GM19025 (cell line): Measurements from ENCODE around the gene ITPRIP.

ENCODE experiments used
- ATAC-seq: cut with Tn5 transposase; IDR thresholded peaks from one replicate; pipeline ENCODE4 v1.9.1; 2021; ENCODE audit warnings: mild to moderate bottlenecking, low read depth, moderate library complexity; ENCODE audit not compliant: unreplicated experiment

ITPRIP gene

DNA sequence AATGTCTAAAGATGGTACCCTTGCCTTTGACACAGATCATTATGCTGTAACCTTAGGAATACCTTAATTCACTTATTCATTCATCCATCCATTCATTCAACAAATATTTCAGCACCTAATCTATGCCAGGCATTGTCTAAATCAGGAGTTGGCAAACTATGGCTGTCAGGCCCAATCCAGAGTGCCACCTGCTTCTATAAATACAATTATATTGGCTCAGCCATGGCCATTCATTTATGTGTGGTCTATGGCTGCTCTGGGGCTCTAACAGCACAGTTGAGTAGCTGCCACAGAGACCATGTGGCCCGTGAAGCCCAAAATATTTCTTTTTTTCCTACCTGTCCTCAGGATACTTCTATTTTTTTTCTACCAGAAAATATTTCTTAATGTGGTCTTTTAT, 6.0 kb upstream of the ITPRIP start:
- no peak for ATAC-seq

DNA sequence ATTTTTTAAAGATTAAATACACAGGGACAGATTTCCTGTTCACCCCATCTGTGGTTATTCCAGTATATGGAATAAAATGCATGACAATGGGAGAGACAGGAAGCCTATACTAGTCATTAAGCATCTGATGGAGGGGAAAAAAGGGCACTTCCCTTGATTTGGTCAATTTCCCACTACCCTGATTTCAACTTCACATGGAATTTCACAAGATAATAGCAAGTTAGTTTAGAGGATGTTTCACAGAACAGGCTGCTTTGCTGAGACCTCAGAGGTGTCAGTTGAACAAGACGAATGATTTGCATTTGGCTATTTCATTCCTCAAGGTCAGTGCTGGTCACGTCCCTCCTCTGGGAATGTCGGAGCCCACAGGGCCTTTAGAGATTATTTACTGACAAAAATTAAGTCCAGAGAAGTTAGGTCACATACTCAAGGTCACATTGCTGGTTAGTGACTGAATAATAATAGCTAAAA, 4.7 kb upstream of the ITPRIP start:
- ATAC-seq, result no peak

DNA sequence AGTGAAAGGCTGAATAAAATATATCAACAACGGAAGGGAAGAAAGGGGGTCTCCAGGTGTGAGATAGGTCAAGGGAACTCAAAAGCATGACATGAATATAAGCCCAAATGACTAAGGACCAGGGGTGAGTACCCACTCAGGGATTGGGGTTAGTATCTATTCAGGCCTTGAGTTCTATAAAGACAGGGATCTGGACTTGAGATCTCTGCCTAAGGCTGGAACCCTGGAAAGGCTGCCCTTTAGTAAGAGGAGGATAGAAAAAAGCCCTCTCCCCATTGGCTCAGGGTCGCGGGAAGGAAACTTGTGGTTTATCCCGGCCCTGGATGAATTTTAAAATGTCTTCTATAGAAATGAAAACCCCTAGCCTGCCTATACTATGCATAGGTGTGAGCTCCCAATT, 2.4 kb upstream of the ITPRIP start:
- no peak for ATAC-seq

DNA sequence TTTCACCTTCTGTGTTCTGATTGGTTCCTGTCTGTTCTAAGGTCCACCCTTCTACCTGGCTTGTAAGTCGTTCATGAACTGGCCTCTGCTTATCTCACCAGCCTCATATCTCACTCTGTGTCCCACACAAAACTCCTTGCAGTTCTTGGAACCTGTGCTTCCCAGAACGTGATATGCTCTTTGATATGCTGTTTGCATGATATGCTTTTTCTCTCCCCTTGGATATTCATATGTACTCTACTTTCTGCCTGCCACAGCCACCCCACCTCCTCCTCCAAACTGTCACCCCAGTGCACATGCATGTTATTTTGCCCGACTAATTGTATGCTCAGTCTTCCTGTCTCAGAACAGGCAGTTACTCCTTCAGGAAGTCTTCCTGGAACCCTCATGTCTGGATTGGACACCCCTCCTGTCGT, 1.9 kb upstream of the ITPRIP start:
- ATAC-seq, result no peak

DNA sequence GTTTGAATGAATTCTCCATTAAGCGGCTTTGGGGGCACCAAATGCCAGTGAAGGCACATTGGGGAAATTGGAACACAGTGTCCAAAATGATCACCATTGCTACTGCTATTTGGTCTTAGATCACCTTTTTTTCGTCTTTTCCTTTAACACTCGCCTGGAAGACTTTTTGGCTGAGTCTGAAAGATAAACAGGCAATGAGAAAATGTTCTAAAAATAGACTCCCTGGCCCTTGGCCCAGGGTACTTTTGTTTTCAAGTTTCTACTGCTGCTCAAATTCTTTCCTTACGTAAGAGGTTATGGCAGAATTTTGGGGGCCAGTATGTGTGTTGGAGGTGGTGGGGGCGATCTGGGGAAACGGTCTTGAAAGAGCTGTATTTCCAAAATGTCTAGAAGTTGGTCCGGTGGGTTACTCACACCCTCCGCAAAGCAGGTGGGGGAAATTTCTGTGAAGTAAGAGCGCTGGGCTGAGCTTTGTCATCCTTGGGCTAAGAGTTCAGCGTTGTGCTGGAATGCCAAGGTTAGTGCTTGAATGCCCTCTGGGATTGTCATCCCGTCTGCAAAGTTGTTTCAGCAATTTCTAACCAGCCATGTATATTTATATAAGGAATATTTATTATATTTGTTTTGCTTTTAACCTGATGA, 1.3 kb upstream of the ITPRIP start:
- no peak for ATAC-seq

DNA sequence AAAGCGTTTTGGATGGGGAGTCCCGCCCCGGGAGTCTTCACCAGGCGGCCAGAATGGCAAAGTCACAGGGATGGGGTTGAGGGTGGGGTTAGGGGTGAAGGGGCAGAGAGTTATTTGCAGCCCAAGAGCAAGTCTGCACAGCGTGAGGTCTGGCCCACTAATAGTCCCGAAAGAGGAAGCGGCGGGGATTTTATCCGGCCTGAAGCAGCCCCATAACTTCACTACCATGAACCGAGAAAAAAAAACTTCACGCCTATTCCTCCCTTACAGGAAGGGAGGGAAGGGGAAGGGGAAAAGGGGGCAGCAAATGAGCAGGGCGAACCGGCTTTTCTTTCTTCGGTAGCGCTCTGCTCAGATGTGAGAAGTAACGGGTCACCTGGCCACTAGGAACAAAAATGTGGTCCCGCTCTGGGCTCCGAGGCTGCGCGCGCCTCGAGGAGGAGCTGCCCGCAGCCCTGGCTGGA, 712 bp downstream of the ITPRIP start:
- ATAC-seq, result peak; percentile 41

DNA sequence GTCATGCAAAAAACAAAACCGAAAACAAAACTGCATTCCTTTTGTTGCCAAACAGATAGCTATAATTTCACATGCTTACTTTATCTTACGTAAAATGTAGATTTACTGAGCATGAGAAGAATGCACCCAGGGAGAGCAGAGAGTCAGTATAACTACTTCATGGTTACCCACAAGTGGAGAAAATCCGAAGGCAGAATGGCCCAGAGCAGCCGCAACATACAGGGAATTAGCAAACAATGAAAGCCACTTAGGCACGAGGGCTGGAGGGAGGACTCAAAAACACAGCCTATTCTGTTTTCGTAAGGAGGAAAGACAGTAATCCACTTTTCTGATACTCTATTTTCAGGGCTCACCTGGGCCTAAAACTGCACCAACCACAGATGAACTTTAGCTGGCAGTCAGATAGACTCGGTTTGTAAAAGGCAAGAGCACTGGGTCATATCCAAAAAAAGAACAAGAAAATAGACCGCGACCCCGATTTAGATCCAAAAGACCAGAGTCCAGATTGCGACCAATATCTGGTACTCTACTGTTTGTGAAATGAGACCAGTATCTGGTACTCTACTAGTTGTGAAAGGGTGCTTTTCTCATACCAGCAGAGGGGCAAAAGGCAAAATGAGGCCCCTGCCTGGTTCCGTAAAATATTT, 1.3 kb downstream of the ITPRIP start:
- ATAC-seq, result peak; percentile 12

DNA sequence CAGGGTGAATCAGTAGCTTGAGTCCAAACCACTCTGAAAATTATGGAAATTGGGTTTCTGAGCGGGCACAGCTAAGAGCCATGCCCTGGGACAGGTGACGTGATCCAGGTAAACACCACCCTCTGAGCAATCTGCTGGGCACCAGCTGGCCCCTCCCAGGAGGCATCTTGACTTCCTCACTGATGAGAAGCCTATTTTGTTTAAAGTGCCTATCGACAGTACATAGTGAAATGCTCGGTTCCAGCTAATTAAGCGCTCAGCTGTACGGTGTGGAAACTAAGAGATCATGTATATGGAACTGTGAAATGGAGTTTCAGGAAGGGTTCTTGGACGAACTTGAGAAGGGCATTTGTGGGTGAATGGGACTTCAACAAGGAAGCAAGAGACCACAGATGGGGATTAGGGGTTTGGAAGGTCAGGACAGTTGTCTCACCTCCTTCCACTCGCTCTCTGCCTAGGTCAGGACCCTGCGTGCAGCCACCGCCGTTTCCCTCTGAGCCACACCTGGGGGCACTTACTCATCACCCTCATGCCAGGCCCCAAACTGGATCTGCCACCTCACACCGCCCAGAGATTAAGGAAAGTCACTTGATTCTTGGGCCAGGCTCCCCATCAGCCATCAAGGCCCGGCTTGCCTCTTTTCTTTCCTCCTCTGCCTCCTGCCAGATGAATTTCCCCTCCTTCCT, 3.2 kb downstream of the ITPRIP start:
- no peak for ATAC-seq

DNA sequence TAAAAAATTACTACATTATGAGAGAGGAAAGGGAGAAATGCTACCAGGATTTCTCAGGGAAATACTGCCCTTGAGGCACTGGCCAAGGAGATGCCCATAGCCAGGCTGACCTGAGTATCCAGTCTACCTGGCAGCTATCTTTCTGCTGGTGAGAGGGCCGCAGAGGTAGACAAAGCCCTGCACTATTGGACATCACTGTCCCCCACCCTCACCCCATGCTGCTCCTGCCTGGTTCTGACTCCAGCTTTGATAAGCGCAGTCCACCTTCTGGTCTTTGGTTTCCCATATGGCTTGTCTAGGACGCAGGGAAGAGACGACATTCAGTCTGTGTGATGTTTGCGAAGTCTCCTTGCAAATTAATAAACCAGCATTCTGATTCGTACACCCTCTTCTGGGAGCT, 3.7 kb downstream of the ITPRIP start:
- no peak for ATAC-seq

DNA sequence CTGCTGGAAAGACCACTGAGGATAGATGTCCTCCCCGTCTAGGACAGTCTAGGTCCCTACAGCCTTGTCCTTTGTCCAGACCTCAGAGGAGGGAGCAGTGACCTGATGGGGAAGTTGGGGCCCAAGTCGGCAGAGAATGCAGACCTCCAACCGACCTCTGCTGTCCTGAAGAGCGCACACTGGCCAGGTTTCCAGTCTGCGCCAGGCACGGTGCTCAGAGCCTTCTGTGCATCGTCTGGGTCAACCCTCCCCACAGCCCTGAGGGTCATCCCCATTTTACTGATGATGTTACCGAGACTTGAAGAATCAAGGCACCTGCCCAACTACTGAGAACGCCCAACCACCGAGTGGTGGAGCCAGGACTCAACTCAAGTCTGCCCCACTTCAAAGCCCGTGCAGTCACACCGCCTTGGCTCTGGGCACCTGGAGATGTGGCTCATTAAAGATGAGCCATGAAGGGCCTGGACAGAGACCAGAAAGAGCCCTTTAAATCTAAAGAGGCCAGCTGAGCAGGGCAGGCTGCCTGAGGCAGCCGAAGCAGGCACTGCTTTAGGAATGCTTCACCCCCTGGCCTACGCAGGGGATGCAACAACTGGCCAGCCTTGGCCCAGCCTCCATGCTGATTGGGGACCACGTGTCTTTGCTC, 4.4 kb downstream of the ITPRIP start:
- no peak for ATAC-seq

DNA sequence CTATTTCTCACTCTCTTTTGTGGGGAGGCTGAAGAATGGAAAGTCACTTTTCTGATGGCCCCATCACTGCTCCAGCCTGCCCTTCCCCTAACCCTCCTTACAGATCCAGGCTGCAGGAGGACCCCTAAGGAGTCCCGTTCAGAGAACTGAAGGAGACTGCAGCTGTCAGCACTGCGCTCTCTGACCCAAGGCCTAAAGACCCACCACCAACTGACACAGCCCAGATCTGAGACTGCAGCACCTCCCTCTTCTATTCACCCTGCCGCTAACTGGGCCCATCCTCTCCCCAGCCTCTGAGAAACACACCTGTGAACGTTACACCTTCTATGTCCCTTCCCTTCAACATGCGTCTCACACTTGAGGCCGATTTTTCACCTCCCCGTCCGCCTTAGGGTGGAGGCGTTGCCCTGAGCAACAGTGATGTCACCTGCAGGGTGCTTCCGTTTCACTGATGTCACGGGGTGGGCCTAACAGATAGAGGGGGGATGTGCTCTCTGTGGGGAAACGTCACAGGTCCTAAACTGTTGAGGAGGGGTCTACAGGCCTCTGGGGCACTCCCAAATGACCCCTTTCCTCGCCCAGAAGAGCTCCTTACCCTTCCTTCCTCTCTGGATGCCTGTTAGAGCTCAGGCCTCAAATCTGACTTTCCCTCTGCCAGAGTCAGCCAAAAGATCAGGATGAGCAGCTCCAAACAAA, 5.1 kb downstream of the ITPRIP start:
- ATAC-seq, result no peak

DNA sequence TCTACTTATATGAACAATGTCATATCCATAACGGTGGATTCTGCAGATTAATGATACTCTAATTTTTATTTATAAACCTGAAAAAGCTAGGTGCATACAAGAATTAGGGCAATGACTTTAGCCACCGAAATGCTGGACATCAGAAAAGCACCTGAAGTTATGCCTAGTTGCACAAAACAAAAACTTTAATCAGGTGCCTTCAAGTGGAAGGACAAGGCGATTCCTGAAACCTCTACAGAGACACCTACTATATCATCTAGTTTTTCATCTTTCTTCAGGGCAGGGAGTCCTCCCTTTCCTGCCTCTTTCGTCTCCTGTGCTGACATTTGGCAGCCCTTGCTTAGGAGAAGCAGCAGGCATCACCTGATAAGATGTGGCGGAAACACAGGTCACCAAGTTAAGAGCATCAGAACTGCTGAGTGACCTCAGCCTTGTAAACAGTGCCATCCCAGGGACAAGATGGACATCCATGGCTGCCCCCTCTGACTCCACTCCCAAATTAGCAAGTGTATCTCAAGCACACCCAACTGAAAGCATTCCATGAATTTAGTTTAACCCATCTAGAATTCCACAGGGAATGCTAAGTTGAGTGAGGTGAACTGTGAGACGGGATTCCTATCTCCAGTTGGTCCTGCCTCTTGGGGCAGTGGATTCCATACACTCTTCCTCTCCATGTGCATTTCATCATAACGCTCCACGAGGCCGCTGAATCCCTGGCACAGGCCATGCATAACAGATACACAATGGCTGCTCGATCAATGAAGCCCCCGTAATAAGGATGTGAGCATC, 5.8 kb downstream of the ITPRIP start:
- ATAC-seq, result no peak

DNA sequence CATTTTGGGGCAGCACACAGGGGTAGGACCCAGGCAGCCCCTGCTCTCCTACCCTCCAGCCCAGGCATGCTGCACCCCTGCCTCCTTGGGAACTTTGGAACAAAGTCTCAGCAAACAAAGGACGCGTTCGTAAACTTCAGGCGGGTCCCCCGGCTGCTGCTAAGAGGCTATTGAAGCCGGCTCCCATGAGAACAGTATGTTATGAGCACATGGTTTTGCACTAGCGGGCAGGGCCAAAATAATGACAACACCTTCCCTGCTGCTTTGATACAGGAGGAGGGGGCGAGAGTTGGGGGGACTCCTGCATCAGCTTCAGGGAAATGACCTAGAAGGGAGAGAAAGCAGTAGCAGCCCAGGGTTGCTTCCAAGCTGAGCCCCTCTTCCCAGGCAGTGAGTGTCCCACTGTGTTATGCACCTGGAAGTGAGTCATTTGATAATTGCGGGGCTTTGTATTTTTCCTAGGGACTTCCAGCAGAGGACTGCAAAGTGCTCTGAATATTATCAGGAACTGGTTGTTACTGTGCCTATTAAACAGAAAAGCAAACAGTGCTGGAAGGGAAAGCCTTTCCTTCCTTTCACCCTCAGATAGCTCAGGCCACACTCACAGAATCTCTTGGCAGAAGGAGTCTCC, 6.9 kb downstream of the ITPRIP start:
- no peak for ATAC-seq

DNA sequence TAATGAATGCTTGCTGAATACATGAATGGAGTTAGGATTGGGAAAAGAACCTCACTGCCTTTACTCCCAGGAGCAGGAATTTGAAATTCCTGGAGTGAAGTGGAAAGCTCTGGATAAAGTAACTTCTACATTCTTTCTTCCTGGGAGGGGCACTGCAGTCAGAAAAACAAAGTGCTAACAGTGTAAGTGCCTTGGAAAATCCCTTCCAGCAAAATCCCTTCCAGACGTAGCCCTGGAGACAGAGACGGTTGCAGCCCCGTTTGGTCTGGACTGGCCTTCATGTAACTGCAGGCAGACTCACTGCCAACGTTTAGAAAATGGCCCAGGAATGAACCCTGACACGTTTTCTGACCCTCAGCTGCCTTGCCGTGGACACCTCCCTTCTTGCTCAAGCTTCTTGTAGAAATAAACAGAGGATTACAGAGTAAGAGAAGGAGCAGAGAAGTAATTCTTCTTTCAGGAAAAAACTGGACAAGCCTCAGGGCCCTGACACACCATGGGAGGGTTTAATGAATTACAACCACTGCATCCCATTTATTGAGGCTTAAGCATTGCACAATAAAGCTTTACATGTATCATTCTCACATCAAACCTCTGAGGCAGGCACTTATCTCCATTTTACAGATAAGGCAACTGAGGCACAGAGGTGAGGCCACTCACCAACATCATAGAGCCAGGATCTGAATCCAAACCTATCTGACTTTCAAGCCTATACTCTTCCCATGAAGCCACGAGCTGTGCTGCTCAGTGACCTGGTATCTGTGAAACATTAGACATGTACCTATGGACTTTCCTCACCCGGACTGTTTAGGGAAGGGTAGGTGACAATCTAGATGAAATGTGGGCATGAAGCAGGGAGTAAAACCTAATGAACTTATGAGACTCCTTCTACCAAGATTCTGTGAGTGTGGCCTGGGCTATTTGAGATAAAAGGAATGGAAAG, 7.8 kb downstream of the ITPRIP start:
- no peak for ATAC-seq

DNA sequence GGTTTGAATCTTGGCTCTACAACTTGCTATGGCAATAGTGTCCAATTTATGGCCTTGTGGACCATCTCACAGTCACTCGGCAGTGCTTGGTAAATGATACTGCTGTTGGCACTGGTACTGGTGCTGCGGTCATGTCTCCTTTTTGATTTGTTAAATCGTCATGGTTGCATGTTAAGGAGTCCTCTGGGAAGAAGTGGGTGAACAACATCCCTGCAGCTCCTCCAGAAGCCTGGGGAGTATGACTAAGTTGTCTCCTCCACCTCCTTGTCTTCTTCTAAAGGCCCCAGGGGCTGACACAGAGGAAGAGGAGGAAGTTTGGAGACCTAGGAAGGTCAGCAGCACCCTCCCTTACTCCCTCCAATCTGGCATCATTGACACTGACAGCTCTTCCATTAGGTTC, 8.5 kb downstream of the ITPRIP start:
- ATAC-seq, result no peak

DNA sequence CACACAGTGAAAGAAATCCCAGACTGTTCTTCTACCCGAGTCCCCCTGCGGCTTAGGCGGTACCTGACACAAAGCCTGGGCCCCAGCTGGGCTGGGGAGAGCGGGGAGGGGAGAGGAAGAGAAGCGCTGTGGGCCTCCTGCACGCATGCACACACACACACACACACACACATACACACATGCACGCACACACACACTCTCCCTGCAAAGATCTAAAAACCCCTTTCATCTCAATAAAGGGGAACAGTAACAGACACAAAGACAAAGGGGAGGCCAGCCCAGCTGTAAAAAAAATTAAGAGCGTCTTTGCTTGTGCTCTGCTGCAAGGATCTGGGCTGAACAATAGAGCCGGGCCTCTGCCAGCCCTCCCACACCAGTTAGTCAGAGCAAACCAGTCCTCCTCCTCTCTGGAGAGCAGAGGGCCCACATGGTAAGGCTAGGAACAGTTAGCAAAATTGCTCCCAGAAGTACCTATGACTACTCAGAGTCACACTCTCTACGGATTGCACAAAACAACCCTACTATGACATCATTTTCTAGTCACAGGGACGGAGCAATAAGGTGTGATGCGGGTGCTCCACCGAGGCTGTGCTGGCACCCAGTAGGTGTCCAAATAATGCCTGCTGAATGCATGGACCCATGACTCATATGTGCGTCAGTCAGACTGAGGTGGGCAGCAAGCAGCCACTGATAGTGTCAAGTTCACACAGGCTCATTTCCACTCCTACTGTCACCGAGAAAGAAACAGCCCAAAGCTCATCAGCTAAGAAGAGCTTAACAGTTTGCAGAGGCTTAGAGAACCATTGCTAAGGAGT, 9.2 kb downstream of the ITPRIP start:
- ATAC-seq, result peak; percentile 39

DNA sequence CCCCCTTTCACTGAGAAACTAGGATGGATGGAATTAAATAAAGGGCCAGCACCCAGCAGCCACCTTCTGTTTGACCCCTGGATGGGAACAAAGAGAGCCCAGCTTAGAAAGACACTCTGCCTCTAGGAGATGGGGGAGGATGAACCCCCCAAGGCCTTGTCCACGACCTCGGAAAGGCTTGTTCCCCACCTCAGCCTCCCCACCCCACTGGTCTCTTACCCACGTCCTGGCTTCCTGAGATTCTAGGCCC, 9.7 kb downstream of the ITPRIP start:
- ATAC-seq, result no peak
